GM12875 (cell line): Measurements from ENCODE around the gene LIMA1.

ENCODE experiments used
- H3K4me3 ChIP-seq: one replicate; pipeline ENCODE4 v1.5.1; 2011; ENCODE audit warnings: low read depth, low read length, control low read depth
- TF ChIP-seq, protein P1 (sequence below): IDR thresholded peaks from 2 replicates; pipeline ENCODE4 v1.5.1; 2011; ENCODE audit warnings: low read depth, mild to moderate bottlenecking, control low read depth, inconsistent platforms, low read length, moderate library complexity, borderline replicate concordance; ENCODE audit not compliant: insufficient read depth

LIMA1 gene

GRCh38 chr12:50201987-50202521, 81.3 kb downstream of the LIMA1 start:
- TF ChIP-seq, protein P1, sequence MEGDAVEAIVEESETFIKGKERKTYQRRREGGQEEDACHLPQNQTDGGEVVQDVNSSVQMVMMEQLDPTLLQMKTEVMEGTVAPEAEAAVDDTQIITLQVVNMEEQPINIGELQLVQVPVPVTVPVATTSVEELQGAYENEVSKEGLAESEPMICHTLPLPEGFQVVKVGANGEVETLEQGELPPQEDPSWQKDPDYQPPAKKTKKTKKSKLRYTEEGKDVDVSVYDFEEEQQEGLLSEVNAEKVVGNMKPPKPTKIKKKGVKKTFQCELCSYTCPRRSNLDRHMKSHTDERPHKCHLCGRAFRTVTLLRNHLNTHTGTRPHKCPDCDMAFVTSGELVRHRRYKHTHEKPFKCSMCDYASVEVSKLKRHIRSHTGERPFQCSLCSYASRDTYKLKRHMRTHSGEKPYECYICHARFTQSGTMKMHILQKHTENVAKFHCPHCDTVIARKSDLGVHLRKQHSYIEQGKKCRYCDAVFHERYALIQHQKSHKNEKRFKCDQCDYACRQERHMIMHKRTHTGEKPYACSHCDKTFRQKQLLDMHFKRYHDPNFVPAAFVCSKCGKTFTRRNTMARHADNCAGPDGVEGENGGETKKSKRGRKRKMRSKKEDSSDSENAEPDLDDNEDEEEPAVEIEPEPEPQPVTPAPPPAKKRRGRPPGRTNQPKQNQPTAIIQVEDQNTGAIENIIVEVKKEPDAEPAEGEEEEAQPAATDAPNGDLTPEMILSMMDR = no peak
- no peak overlapping the region for H3K4me3 ChIP-seq

GRCh38 chr12:50200552-50201273, 82.6 kb downstream of the LIMA1 start:
- TF ChIP-seq, protein P1 = no peak
- H3K4me3 ChIP-seq = no peak overlapping the region

DNA sequence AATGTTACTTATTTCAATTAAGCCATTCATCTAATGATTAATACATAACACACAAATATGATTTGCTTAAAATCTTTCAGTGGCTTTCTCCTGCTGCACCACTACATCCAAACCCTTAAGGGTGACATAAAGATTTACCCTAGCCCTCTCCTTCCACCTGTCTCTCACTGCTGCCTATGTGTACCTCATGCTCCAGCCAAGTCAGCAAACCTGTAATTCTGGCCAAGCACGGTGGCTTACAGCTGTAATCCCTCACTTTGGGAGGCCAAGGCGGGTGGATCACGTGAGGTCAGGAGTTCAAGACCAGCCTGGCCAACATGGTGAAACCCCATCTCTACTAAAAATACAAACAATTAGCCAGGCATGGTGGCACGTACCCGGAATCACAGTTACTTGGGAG, 84.5 kb downstream of the LIMA1 start:
- TF ChIP-seq, protein P1 = no peak
- H3K4me3 ChIP-seq = no peak overlapping the region

DNA sequence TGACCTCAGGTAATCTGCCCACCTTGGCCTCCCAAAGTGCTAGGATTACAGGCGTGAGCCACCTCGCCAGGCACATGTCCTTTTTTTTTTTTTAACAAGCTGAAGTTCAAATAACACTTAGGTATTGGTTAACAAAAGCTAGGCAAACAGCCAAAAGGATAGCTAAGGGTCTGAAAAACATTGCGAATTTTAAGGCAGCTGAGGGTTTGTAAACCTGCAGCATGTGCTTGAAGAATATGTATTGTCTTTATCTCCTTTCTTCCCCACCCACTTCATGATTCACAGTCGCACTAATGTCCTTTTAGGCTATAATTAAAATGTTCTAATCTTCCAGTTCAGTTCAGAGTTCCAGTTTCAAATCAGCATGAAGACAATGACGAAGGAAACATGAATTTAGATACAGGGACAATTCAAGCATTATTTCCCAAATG, 86.0 kb downstream of the LIMA1 start:
- TF ChIP-seq, protein P1 = no peak

GRCh38 chr12:50196537-50196936, 86.8 kb downstream of the LIMA1 start:
- H3K4me3 ChIP-seq = no peak overlapping the region
- TF ChIP-seq, protein P1 = no peak

More for the DNA sequence above, 86.0 kb downstream of the LIMA1 start:
- no peak overlapping the region for H3K4me3 ChIP-seq

DNA sequence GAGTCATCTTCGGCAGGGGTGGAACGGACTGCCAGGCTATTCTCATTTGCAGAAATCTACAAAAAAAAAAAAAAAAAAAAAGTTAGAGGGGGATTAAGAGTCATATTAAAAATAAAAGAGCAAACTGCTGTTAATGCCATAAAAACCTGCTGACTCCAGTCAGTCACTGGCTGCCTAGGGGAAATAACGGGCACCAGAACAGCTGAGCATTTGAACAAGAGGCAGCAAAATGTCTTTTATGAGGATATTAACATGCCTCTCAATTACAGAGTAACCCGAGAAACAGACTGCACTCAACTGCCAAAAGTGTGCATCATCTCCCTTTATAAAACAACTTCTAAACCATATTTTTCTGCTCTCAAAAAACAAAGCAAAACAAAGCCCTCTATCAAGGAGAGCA, 87.5 kb downstream of the LIMA1 start:
- no peak overlapping the region for H3K4me3 ChIP-seq
- TF ChIP-seq, protein P1 = no peak

DNA sequence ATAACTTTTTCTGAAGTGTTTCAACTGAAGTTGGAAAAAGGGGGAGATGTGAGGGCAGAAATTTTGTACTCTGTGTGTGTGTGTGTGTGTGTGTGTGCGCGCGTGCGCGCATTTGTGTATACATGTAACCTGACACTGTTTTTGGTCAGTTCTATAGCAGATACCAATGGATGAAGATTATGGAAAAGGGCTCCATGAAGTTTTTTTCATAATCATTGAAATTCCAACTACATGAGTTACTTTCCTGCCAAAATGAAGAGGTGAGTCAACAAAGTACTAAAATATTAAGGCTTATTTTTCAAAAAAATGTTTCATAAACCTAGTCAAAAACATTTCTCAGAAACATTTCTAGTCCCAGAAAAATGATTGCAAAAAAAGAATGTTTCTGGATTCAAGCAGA, 90.4 kb downstream of the LIMA1 start:
- no peak overlapping the region for H3K4me3 ChIP-seq
- TF ChIP-seq, protein P1 = no peak
